ENCODE data around the gene PUM2. TPM values are rescaled to one million over a fixed set of nuclear protein-coding genes. Genes with fewer than 3 reads are reported as not detected.

The PUM2 gene
- total RNA-seq, 1 donor from 2014 or later, result 74.2 TPM

- no peak for DNase-seq (ENCODE audit: low spot score)
Measured at GRCh38 chr2:20218331-20219320, 132.0 kb downstream of the PUM2 start.

GRCh38 chr2:20217041-20217970 is 133.3 kb downstream of the PUM2 start:
- DNase-seq (ENCODE audit: low spot score), result no peak

GRCh38 chr2:20216130-20217025 is 134.3 kb downstream of the PUM2 start:
- no peak for DNase-seq (ENCODE audit: low spot score)

- no peak for DNase-seq (ENCODE audit: low spot score)
Measured at GRCh38 chr2:20215183-20216040, 135.2 kb downstream of the PUM2 start.

GRCh38 chr2:20214566-20215182 is 136.0 kb downstream of the PUM2 start:
- DNase-seq (ENCODE audit: low spot score), result no peak

- no peak for DNase-seq (ENCODE audit: low spot score)
Measured at GRCh38 chr2:20213651-20214565, 136.7 kb downstream of the PUM2 start.

GRCh38 chr2:20212871-20213503 is 137.7 kb downstream of the PUM2 start:
- no peak for DNase-seq (ENCODE audit: low spot score)

- no peak for DNase-seq (ENCODE audit: low spot score)
Measured at GRCh38 chr2:20212459-20212870, 138.2 kb downstream of the PUM2 start.

- no peak for DNase-seq (ENCODE audit: low spot score)
Measured at GRCh38 chr2:20211860-20212458, 138.7 kb downstream of the PUM2 start.

GRCh38 chr2:20211420-20211819 is 139.2 kb downstream of the PUM2 start:
- no peak for DNase-seq (ENCODE audit: low spot score)

- no peak for DNase-seq (ENCODE audit: low spot score)
Measured at GRCh38 chr2:20210462-20210861, 140.2 kb downstream of the PUM2 start.

GRCh38 chr2:20209373-20210109 is 141.1 kb downstream of the PUM2 start:
- no peak for DNase-seq (ENCODE audit: low spot score)

GRCh38 chr2:20208476-20208859 is 142.2 kb downstream of the PUM2 start:
- no peak for DNase-seq (ENCODE audit: low spot score)

GRCh38 chr2:20207051-20207450 is 143.6 kb downstream of the PUM2 start:
- DNase-seq (ENCODE audit: low spot score), result no peak

- no peak for DNase-seq (ENCODE audit: low spot score)
Measured at GRCh38 chr2:20205915-20206524, 144.6 kb downstream of the PUM2 start.

GRCh38 chr2:20205069-20205468 is 145.6 kb downstream of the PUM2 start:
- DNase-seq (ENCODE audit: low spot score), result no peak
